NOMO-1 treated with dmso at 0.1 percent for 144 hours (cell line): ENCODE data around the gene TEX52.
"Not testable (repeated sequence)": the region's sequence is repeated elsewhere in the genome, so short reads cannot be mapped to it uniquely, and the experiment has no call there.

Source experiments
- DNase-seq: peaks from one replicate; lab custom pipeline; 2025; ENCODE audit not compliant: unreplicated experiment; lab: John Stamatoyannopoulos, UW

The TEX52 gene

DNA sequence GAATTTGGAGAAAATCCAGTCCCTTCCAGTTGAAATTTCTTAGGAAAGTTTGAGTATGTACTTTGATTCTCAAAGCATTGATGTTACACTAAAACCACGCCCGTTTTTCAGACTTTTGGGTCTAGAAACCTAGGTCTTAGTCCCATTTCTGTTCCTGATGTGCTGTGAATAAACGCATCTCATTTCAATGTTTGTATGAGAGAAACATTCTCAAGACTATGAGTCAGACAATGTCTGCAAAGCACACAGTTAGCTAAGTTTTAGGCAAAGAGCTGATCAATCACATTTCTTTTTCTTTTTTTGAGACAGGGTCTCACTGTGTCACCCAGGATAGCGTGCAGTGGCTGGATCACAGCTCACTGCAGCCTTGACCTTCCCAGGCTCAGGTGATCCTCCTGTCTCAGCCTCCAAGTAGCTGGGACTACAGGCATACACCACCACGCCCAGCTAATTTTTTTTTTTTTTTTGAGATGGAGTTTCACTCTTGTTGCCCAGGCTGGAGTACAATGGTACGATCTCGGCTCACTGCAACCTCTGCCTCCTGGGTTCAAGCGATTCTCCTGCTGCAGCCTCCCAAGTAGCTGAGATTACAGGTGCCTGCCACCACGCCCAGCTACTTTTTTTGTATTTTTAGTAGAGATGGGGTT is 12.3 kb upstream of the TEX52 start:
- DNase-seq, result not testable (repeated sequence)

DNA sequence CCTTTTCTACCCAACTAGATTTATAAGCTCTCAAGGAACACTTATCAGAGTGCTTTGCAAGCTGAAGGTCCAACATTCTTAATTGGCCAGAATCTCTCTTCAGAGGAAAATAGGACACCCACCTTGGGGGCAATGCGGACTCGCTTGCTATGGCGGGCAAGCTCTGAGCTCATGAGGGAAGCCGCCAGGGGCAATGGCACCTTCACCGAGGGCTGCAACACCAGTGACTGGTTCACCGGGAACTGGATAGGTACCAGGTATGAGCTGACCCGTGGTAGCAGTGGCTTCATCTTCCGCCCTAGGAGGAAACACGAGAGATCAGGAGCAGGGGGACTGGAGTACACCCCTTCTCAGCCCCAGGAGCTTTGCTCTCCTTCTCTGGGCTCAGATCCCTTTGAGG is 7.4 kb upstream of the TEX52 start:
- DNase-seq, result no peak

DNA sequence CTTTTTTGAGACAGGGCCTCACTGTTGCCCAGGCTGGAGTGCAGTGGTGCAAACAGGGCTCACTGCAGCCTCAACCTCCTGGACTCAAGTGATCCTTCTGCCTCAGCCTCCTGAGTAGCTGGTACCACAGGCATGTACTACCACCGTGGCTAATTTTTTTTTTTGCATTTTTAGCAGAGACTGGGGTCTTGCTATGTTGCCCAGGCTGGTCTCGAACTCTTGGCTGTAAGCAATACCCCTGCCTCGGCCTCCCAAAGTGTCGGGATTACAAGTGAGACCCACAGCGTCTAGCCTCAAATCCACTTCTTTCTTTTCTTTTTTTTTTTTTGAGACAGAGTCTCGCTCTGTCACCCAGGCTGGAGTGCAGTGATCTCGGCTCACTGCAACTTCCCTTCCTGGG is 6.6 kb upstream of the TEX52 start:
- not testable (repeated sequence) for DNase-seq

DNA sequence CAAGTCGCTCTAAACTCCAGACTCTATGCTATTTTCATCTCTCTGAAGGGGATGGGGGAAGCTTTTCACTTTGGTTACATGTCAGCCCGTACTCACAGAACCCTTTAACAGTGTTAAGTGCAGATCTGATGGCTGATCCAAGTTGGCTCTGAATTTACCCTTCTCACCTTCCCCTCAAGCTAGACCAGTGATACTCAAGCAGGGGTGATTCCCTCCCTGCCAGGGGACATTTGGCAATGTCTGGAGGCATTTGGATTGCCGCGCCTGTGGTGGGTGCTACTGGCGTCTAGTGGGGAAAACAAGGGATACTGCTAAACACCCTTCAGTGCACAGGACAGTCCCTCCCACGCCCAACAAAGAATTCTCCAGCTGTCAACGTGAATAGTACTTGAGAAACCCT is 6.0 kb upstream of the TEX52 start:
- DNase-seq, result no peak

DNA sequence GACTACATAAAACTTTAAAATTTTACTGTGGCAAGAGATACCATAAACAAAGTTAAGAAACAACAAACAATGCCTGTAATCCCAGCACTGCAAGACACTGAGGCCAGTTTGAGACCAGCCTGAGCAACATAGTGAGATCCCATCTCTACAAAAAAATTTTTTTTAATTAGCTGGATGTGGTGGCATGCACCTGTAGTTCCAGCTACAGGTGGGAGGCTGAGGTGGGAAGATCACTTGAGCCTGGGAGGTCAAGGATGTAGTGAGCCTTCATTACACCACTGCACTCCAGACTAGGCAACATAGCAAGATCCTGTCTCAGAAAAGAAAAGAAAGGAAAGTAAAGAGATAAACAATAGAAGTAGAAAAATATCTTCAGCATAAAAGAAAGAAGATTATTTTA is 3.3 kb upstream of the TEX52 start:
- DNase-seq, result no peak

DNA sequence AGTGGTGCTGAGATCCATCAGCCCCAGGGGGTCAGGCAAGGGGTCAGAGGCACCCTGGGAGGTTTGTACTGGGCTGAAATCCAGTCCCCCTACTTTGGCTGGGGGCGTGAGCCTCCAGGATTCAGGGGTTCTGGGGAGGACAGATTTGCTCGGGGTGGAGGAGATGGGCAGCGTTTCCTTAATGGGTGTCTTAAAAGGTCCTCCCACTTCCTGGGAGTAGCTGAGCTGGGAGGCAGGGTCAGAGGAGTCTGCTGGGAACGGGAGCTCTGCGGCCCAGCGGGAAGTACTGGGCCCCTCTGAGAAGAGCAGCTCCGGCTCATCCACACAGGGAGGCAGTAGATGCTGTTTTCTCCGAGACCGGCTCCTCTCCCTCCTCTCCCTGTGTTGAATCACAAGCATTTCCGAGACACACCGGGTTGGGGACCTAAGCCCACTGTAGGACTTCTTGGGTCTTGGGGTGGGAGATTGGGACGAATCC is 2.1 kb upstream of the TEX52 start:
- DNase-seq, result no peak

DNA sequence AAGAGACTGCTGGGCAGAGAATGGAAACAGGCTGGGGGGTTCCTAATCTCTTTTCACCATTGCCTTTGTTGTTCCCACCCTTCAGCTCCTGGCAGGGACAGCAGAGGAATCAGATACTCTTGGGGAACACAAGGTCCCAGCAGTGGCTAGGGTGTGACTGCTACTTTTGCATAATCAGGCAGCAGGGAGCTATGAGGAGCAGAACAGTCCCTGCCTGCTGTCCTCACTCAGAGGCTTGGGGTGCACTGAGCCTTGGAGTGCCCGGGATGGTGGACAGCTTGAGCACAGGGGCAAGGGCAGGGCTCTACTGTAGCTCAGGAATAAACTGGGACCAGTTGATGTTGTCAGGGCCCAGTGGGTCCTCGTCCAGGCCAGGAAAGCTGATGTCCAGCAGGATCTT is 1.5 kb upstream of the TEX52 start:
- DNase-seq, result no peak

DNA sequence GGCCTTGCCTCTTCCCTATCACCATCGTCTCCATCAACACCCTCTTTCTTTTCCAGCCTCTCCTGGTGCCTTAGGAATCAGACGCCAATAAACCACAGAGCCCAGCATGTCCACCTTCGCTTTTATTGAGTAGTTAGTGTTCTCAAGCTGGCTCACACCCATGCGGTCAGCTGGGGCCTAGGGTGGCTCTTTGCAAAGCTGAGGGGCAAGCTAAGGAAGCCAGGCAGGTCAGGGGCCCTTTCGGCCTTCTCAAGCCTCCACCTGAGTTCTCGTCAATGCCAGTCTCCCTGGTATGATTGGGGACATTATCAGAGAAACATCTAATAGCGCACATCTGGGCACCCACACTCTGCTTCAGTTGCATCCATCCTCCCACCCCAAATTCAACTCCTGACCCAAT is 737 bp upstream of the TEX52 start:
- DNase-seq, result no peak

DNA sequence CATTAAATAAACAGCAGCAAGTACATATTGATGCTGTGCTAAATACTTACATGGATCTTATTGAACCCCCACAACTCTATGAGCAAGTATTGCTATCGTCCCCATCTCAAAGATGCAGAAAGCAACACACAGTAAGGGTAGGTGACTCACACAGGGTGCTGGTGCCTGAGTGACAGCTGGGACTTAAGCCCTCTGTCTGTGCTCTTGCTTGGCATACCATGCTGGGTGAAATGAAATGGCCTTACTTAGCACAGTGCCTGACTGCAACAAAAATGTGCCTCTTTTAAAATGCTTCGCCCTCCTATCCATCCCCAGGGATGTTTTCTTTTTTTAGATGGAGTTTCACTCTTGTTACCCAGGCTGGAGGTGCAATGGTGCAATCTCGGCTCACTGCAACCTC is 788 bp downstream of the TEX52 start:
- no peak for DNase-seq

DNA sequence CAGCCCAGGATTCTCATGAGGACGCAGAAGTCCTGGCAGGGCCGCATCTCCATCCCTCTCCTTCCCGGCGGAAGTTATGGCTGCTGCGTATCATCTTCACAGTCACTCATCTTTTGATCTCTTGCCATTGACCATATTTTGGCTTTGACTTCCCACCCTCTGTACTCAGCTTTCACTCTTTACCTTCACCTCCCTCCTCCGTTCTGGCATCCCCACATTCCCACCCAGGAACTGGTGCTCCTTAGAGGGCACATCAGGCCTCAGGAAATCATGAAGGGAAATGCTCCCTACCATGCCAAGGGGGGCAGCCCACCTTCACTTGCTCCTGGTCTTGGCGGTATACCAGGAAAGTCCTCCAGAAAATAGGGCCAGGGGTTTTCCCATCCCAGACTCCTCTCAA is 1.3 kb downstream of the TEX52 start:
- DNase-seq, result no peak

DNA sequence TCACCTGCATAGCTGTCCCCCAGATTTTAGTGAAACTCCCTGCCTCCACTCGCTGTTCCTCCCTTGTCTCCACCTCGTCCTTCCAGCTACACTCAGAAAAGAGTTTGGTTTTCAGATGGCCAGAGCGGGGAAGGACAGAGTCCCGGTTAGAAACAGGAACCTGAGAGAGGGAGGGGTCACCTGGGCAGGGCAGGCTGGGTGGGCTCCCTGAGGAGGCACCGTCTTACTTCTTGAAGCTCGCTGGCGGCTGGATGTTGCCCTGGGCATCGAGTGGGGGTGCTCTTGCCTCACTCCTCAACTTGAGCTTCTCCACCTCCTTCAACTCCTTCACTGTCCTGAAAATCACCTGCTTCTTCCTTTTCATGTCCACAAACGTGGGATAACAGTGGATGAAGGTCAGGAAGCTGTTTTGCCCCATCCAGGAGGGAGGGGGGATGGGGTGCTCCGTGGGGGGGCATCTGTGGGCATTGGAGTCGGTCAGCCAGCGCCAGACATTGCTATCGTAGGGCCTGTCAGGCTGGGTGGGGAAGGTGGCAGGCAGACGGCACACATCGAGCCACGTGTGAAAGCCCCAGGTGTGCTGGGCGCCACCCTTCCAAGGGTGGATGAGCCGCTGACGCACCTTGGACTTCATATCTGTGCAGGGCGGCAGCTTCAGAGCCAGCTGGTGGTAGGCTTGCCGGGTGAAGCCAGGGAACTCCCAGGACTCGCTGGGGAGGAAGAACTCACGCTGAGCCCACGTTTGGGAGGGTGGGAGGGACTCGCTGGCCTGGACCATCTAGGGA is 2.0 kb downstream of the TEX52 start:
- no peak for DNase-seq

DNA sequence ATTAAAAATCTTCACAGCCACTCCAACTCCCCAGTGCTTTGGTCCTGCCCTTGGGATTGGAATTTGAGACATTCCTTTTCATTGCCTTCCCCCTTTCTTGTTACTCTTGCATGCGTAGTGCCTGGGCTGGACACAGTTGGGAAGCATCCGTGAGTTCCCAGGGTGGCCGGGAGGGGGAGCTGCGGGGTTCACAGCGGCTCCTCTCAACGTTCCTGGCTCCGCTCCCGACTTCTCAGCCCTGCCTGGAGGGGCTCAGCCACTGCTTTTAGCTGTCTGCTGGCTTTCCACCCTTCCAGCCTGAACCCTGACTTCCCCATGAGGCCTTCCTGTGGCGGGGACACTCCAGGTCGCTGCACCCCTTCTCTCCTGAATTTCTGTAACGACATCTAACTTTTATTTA is 3.2 kb downstream of the TEX52 start:
- DNase-seq, result no peak

DNA sequence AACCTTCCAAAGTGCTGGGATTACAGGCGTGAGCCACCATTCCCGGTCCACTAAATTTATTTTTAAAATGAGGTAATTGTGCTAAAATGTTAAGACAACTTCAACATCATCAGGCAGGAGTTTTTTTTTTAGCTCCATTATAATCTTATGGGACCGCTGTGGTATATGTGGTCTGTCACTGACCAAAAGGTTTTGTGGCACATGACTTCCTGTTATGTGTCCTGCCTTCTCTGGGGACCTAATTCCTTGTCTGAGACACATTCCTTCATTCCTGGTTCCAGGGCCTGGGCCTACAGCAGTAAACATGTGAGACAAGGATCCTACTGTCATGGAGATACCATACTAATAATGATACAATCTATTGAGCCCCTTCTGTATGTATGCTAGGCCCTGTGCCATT is 4.9 kb downstream of the TEX52 start:
- DNase-seq, result no peak

DNA sequence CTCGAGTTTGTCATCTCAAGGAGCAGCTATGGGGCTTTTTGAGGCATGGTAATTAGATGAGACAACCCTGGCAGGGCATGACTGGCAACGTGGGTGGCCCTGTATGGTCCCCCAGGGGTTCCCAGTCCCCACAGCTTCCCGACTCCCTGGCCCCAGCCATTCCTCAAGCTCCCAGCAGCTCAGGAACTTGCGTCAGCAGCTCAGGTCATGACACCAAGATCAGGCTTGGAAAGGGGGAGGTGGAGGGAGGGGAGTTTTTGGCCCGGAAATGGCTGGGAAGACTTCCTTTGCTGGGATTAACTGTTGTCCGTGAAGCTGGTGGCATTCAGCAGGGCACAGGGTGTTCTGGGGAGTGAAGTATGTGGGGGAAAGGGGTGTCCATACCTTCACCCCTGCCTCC is 11.6 kb downstream of the TEX52 start:
- DNase-seq, result no peak

DNA sequence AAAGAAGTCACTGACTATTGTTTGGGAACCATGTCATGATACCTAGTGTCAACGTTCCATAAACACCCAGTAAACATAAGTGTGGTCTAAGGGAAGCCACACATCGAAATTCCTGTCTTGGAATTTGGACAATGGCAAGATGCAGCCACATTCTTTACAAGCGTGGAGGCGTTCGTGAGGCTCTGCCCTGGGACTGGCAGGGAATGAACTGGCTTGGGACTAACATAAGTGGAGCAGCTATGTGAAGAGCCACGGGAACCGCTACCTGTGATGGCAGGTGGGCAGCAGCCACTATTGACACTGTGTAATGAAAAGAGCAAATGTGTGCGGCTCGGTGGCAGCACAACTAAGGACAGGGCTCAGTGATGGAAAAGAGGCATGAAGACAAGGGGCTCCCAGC is 12.1 kb downstream of the TEX52 start:
- DNase-seq, result no peak

DNA sequence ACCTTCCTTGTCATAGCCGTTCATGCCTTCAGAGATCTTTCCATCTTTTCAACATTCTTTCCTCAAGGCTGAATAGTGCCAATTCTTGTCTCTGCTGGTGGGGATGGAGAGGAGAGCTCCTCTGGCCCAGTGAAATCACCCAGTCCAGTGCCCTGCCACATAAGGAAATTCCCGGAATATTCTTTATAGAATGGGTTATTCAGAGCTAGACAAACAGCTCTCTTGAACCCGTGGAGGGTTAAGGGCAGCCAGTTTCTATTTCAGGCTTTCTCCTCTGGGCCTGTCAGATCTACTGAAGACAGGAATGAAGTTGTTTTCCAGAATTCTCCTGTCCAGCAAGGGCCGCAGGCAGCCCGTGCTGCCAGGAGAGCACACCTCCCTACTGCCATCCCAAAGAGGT is 13.9 kb downstream of the TEX52 start:
- DNase-seq, result no peak

DNA sequence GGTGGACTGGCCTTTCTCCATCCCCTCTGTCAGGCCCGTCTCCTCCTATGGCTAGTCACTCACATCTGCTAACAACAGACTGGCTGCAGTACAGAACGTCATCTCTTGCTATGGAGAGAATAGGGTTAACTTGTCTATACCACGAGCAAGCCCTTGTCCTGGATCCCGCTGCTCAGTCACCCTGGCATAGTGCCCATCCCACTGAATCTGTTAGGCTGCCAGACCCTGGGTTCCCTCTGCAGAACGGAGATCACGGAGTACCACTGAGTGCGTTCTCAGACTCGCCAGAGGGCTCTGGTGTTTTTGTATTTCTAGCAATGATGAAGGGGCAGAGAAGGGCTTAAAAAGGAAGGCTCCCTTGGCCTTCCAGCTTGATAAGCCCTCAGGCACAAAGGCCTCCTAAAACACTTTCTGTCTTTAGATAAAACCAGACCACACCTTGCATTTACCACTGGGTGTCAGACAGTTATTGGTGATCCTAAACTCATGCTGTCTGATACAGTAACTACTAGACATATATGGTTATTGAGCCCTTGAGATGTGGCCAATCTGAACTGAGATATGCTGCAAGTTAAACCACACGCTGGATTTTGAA is 15.7 kb downstream of the TEX52 start:
- DNase-seq, result no peak

DNA sequence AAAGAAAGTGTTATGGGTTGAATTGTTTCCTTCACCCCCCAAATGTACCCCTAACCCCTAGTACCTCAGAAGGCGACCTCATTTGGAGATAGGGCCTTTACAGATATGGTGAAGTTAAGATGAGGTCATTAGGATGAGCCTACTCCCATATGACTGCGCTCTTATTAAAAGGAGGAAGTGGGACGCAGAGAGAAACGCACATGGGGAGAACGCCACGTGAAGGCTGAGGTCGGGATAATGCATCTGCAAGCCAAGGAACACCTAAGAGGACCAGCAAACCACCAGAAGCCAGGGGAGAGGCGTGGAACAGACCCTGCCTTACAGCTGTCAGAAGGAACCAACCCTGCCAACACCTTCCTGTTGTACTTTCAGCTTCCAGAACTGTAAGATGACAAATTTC is 20.3 kb downstream of the TEX52 start:
- DNase-seq, result no peak

DNA sequence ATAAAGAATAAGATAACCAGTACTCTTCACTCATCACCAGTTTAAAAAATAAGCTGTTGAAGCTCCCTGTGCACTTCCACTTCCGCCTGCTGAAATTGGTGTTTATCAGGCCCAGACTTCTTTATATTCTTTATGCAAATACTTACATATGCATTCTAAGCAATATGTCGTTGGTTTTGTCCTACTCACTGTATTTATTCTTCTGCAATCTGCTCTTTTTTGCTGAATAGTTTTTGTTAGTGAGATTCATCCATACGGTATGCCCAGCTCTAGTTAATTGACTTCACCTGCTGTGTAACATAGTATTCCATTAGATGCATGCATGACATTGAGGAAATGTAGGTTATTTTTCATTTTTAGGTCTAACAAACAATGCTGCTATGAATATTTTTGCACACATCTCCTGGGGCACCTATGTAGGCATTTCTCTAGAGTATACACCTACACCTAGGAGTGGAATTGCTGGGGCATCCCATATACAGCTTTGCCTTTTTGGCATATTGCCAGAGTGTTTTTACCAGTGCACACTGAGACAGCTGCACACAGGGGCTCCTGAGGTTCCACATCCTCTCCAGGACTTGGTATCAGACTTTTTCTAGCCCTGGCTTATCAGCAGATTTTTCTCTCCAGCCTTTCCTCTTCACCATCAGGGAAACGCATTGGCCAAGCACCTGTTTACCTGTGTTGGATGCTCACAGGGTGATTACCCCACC is 21.0 kb downstream of the TEX52 start:
- no peak for DNase-seq

DNA sequence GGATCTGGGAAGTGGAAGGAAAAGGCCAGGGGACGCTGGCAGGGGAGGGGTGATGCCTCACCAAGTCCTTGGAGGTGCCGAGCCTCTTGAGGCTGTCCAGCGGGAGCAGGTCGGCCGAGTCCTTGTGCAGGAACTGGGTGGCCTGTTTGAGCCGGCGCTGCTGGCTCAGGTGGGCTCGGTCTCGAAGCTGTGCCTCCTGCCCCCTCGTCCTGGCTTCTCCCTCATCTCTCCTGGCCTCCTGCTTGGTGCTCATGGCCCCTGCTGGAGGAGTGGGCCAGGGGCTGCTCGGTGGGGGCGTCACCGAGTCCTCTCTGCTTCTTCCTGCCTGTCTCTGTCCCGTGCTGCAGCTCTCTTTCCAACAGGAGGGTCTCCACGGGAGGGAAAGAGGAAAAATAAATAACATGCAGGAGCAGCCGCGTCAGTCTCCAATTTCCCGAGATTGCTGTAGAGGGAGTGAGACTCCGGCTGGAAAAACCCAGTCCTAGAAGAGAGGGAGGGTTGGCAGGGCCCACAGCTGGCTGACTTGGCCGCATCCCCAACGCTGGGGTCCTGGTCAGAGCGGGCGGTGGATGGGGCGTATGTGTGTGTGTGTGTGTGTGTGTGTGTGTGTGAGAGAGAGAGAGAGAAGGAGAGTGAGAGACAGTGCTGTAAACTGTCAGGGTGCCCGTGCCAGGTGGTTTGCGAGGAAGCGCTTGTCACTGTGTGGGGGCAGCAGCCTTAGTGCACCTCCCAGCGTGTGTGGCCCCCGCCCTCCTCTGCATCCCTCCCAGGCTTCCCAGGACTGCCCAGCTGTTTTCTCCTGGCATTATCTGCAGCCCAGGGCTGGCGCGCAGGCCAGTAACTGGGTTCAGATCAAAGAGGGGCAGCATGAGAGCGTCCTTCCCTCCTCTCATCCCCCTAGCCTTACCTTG is 22.0 kb downstream of the TEX52 start, which contains the start of gene NRIP2:
Gene NRIP2 (minus strand): TSS at position 455 of the 911 bp plus-strand sequence. CDS start 52 bp downstream, at position 403.
- DNase-seq, result no peak

DNA sequence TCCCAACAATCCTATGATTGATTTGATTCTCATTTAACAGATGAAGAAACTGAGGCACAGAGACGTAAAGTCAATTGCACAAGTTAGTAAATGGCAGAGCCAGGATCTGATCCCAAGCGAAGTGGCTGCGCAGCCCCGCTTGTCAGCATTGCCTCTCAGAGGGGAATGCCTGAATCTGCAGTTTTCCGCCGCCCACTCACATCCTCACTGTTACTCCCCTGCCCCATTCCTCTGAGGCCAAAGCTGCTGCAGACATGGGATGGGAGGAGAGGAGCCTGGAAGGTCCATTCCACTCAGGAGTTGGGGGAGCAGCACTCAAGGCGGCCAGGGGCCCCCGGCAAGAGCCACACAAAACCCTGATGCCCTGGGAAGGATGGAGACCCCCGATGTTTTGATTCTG is 23.0 kb downstream of the TEX52 start:
- DNase-seq, result no peak
